TTC549 (cell line): ENCODE results near the gene XXYLT1.
"Not testable (repeated sequence)": the region's sequence is repeated elsewhere in the genome, so short reads cannot be mapped to it uniquely, and the experiment has no call there.

Experiments used
- FAIRE-seq: peaks from 2 replicates; lab custom pipeline; 2012; peaks lifted over from hg19 to GRCh38; lab: Jason Lieb, UNC

XXYLT1 gene, protein sequence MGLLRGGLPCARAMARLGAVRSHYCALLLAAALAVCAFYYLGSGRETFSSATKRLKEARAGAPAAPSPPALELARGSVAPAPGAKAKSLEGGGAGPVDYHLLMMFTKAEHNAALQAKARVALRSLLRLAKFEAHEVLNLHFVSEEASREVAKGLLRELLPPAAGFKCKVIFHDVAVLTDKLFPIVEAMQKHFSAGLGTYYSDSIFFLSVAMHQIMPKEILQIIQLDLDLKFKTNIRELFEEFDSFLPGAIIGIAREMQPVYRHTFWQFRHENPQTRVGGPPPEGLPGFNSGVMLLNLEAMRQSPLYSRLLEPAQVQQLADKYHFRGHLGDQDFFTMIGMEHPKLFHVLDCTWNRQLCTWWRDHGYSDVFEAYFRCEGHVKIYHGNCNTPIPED

DNA sequence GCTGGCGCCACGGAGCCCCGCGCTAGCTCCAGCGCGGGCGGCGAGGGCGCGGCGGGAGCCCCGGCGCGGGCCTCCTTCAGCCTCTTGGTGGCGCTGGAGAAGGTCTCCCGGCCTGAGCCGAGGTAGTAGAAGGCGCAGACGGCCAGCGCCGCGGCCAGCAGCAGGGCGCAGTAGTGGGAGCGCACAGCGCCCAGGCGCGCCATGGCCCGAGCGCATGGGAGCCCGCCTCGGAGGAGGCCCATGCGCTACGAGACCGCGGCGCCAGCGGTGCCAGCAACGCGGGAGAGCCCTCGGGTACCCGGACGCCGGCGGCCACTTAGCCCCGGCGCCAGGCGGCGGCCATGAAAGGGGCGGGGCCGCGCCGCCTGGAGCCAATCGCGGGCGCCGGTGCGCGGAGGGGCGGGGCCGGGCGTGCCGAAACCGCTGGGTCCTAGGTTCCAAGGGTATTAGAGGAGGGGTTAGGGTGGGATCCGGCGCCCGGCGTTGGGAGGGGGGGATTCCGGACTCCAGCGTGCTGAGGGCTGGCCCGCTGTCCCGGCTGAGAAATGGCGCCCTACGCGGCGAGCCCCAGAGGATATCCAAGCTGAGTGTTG lies at the start of gene XXYLT1:
TSS of gene XXYLT1 (minus strand) at position 343 of the 593 bp plus-strand sequence. CDS start at position 242, 101 bp downstream.
- no peak for FAIRE-seq

GRCh38 chr3:195319060-195319459 lies 48.1 kb upstream of the XXYLT1 start:
- FAIRE-seq: no peak

GRCh38 chr3:195312714-195313113 lies 41.8 kb upstream of the XXYLT1 start:
- no peak for FAIRE-seq

GRCh38 chr3:195307711-195308110 lies 36.8 kb upstream of the XXYLT1 start:
- FAIRE-seq: no peak

DNA sequence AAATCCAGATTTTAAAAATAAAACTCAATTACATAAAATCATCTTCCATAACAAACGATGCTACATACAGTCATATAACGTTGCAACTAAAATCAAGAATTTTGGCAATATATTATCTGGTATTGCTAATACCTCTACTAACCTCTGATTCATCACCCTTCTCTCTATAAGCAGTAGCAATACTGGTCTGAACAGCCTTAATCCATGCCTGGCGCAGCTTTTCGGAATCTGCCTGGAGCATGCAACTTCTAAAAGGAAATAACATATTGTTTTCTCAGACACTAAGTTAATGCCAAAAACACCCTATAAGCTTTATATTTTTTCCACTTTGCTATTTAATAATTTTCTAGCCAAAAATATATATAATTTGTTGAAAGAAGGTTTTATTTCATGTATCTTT lies 35.4 kb upstream of the XXYLT1 start:
- FAIRE-seq: no peak

GRCh38 chr3:195302431-195302830 lies 31.5 kb upstream of the XXYLT1 start:
- FAIRE-seq: no peak

GRCh38 chr3:195297446-195297845 lies 26.5 kb upstream of the XXYLT1 start:
- no peak for FAIRE-seq

GRCh38 chr3:195296662-195297061 lies 25.7 kb upstream of the XXYLT1 start:
- FAIRE-seq: no peak

- no peak for FAIRE-seq
These were observed 20.2 kb upstream of the XXYLT1 start for GRCh38 chr3:195291121-195291520.

DNA sequence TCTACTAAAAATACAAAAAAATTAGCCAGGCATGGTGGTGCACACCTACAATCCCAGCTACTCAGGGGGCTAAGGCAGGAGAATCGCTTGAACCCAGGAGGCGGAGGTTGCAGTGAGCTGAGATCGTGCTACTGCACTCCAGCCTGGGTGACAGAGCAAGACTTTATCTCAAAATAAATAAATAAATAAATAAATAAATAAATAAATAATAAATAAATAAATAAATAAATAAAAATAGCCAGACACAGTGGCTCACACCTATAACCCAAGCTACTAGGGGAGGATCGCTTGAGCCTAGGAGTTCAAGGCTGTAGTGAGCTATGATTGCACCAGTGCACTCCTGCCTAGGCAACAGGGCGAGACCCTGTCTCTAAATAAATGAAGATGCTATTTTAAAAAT lies 19.7 kb upstream of the XXYLT1 start:
- not testable (repeated sequence) for FAIRE-seq

- no peak for FAIRE-seq
These were observed 15.3 kb upstream of the XXYLT1 start for GRCh38 chr3:195286115-195286872.

- FAIRE-seq: no peak
These were observed 14.4 kb upstream of the XXYLT1 start for GRCh38 chr3:195285372-195285771.

DNA sequence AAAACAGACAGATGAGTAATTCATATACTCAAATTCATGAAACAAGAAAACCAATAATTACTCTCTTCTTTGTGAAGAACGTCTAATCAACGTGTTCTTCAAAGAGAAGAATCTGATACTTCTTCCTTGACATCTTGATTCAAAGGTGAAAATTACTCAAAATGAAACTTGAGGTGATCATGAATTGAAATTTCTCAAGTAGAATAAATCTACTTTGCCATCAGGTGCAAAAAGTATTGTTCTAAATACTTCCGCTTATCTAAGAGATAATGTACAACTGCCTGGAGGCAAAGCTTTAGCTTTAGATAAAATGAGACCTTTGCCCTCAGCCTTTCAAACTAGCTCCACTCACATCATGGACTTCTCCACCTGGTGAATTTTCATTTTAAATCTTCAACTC lies 13.9 kb upstream of the XXYLT1 start:
- no peak for FAIRE-seq

- FAIRE-seq: no peak
These were observed 12.0 kb upstream of the XXYLT1 start for GRCh38 chr3:195282961-195283360.

DNA sequence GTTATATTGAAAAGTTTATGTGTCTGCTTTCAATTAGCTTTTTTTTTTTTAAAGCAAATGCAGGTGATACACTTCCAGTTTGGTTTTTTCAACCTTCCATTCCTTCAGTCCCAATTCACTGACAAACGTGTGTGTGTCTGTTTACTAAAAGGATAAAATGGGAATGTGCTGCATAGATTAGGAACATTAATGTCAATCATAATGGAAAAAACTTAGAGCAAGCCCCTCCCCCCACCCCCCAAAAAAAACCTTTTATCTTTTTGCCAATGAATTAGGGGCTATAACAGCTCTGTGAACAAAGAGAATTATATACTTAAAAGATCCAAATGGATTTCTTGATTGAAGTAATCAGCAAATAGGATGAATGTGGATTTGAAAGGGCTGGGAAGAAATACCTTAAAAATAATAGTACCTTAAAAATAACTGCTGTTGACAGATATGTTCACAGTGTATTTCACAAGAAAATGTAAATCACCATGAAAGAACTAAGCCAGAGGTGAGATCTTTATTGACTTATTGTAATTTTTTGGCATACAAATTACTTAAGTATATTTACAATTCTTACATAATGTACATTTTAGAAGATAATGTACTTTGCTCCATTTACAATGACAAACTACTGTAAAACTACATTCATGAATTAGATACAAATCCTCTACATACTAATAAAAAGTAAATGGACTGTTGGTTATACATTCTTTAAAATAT lies 3.5 kb upstream of the XXYLT1 start:
- no peak for FAIRE-seq

DNA sequence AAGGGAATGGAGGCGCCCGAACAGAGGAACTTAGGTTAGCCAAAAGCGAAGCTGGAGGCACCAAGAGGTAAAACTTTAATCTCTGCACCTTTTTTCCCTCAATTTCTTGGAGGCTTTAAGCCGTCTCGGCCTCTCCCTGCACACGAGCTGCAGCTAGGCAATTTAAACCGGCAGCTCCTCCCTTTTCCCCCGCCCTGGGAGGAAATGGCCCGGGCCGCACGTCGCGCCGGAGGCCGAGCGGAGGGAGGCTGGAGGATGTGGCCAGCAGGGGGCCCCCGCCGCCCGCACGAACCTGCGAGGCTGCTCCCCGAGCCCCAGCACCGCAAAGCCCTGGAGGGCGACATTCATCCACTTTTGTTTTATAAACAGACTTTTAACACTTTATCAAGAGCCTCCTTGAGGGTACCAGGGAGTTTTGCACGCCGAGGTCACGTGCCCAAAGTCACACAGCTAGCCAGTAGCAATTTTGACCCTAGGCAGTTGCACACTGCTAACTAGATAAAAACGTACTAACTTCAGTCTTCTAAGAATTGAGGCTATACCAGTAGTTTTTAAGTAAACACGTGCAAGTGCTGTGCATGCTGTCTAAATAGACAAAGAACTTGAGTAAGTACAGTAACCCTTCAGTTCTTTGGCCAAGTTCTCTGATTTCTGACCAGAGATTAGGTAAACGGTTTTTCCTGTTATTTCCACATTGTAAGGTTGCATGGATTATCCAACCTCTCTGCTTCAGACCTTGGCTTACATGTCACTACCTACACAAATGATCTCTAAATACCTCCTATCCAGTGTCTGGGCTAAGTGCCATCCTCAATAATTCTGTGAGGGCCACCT lies 668 bp upstream of the XXYLT1 start:
- no peak for FAIRE-seq

- no peak for FAIRE-seq
These were observed 711 bp downstream of the XXYLT1 start for GRCh38 chr3:195270079-195270816.

- no peak for FAIRE-seq
These were observed 1.4 kb downstream of the XXYLT1 start for GRCh38 chr3:195269375-195270078.

GRCh38 chr3:195268576-195269309 lies 2.2 kb downstream of the XXYLT1 start:
- FAIRE-seq: no peak

- FAIRE-seq: no peak
These were observed 3.9 kb downstream of the XXYLT1 start for GRCh38 chr3:195267096-195267495.
